Activated CD8-positive, alpha-beta memory T cell treated with anti-CD3 and anti-CD28 coated beads, Interleukin-2, amount 50 U/mL, for 1 hour (primary cell): ENCODE results near the gene THADA.

Experiments used
- DNase-seq: peaks from one replicate; pipeline ENCODE4 v3.0.0-alpha.2; 2020; ENCODE audit errors: extremely low read depth

Gene THADA

DNA sequence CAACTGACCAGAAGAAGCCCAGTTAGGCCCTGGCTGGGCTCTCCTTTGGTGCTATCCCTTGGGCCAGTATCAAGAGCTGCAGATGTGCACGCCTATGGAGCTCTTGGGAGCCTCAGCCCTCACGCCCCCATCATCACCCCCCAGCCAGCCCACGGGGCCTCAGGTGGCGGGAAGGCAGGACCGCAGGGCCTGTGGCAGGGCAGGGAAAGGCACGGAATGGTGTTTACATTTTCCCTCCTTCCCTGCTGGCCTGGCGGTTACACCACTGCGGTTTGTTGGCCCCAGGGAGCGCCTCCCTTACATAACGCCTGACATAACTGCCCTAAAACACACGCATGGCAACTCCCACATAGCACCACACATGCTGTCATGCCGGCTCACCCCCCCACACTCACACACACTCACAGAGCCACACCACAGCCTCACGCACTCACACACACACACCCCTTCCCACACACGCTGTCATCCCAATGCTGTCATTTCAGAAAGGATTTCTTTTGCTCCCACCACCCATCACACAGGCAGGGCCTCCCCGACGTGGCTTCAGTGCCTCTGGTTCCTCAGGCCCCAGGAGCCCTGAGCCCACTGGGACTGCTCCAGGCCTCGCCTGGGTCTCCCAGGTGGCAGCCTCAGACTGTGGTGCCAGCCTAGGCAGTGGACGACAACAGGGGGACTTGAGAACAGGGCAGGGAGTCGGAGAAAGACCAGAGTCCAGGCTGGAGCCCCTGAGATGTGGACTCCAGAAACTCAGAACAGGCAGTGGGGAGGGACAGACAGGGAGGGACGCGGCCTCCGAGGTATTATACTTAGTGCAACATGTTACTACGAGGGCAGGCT, 385.2 kb downstream of the THADA start:
- DNase-seq = no peak

- DNase-seq = no peak
These were observed 385.7 kb downstream of the THADA start for GRCh38 chr2:43210125-43210466.

GRCh38 chr2:43209204-43209717, 386.6 kb downstream of the THADA start:
- no peak for DNase-seq

- DNase-seq = no peak
These were observed 388.1 kb downstream of the THADA start for GRCh38 chr2:43207553-43208300.

DNA sequence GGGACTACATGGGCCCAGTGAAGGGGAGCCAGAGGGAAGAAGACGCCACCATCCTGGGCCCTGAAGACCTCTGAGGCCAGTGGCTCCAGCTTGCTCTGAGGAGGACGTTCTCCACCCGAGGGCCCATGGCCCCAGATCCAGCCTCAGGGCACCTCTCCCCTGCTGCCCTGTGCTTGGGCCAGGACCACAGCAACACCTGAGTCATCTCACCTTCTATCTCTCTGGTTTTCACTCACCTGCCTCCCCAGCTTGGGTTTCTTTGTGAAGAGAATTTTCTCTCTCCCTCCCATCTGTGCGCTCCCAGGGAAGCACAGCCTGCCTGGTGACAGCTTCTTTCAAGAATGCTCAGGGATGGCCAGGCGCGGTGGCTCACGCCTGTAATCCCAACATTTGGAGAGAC, 389.2 kb downstream of the THADA start:
- DNase-seq = no peak

DNA sequence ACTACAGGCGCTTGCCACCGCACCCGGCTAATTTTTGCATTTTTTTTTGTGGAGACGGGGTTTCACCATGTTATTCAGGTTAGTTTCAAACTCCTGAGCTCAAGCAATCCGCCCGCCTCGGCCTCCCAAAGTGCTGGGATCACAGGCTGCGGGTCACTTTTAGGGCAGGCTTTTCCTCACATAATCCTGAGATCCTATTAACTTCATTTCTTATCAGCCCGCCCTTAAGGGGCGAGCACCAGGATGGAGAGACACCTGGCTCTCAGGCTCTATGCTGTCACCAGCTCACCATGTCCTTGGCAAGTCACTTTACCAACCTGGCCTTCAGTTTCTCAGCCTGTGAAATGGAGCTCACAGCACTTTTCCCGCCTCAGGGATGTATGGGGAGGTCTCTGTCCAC, 392.5 kb downstream of the THADA start:
- no peak for DNase-seq

GRCh38 chr2:43202289-43202688, 393.5 kb downstream of the THADA start:
- no peak for DNase-seq

- DNase-seq = no peak
These were observed 394.3 kb downstream of the THADA start for GRCh38 chr2:43201497-43201896.

- no peak for DNase-seq
These were observed 394.8 kb downstream of the THADA start for GRCh38 chr2:43201016-43201415.

DNA sequence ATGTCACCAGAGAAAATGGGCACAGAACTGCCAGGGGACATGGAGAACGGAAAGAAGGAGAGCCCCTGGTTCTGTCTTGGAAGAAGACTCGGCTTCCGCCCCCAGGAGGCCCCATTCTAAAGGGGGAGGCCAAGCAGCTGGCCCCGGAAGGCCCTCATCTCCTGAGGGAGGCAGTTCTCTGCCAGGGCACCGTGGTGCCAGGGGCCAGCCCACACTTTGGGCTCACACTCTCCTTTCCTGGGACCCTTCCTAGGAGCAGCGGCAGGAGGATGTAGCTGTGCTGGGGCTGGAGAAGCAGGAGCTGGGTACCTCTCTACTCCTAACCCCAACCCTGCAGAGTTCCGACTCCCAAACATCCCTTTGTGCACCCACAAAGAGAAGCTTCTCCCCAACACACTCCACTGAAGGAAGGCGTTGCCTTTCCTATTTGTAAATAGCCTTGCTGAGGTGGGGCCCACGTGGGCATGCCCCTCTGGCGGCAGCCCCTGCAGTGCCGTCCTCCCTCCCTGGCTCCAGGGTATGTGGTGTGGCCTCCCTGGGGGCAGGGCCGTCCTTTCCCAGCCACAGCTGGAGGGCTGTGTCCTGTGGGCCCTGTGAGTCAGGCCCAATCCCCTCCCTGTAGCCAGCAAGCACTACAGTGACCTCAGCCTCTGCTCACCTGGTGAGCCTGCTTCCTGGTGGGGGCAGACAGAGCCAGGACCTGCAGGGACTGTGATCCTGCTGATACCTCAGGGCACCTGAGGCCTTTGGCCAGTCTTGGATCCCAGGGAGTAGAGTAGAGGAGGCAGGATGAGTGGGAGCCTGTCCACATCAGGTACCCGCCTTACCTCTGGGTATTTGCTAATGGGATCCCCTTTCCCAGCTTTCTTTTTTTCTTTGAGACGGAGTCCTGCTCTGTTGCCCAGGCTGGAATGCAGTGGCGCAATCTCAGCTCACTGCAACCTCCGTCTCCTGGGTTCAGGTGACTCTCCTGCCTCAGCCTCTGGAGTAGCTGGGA, 396.0 kb downstream of the THADA start:
- DNase-seq = no peak

- DNase-seq = no peak
These were observed 397.6 kb downstream of the THADA start for GRCh38 chr2:43198263-43198662.

DNA sequence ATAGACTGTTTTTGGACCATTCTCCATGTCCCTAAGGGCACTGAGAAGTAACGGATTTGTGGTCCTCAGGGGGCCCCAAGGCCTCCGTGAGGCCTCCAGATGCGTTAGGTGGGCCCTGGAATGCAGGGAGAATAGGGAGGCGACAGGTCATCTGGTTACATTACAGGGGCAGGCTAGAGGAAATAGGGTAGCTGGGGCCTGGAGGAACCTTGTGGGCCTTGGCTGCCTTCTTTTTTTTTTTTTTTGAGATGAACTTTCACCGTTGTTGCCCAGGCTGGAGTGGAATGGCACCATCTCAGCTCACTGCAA, 398.3 kb downstream of the THADA start:
- DNase-seq = no peak

- no peak for DNase-seq
These were observed 398.9 kb downstream of the THADA start for GRCh38 chr2:43196768-43197587.

GRCh38 chr2:43194121-43194869, 401.5 kb downstream of the THADA start:
- DNase-seq = no peak

DNA sequence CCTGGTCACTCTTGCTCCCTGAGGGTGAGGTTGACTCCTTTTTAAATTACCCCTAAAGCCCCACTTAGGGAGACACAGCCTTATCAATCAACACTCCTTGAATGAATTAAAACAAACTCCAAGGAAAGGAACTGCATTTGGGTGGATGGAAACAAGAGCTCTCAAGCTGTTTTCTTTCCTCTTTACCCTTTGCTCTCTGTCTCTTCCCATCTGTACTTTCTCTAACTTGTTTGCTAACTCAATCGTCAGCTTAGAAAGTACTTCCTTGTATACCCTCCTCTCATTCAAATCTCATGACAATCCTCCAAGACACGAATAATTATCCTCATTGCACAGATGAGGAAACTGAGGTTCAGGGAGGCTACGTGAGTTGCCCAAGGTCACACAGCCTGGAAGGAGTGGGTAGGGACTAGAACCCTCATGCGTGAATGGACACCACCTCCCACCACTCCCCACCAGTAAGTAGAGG, 402.2 kb downstream of the THADA start:
- no peak for DNase-seq

DNA sequence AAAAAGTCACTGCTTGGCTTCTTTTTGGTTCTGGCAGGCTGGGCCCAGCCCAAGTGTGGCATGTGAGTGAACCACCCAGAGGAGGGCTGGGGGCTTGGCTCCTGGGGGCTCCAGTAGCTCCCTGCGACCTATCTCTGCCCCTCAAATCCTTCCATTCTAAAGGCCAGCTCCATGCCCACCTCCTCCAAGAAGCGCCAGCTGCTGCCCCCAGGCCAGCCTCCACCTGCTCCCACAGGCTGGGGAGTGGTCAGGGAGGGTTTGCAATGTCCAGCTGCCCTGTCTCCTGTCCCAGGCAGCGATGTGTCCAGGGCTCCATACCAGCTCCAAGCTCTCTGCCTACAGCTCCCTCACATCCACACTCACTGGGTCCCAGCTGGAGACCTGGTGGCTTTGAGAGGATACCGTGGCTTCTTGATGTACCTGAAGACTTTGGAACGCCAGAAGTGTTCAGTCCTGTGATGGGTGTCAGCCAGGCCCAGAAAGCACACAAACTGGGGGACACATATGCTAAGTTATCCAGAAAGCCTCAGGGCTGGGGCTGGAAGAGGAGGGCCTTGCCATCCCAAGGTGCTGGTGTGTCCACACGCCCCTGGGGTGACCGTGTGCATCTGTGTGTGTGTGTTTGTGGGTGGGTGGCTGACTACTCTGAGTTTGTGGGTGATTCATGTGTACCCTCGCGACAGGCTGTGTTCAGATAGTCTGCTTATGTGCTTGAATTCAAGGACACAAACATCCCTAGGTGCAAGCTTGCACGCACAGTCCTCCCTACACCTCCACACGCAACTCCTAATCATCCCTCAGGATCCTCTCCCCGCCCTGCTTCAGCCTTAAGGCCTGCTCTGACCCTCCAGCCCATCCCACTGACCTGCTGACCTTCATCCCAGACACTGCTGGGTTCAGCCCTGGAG, 402.8 kb downstream of the THADA start:
- no peak for DNase-seq

GRCh38 chr2:43191947-43192516, 403.8 kb downstream of the THADA start:
- DNase-seq = no peak

DNA sequence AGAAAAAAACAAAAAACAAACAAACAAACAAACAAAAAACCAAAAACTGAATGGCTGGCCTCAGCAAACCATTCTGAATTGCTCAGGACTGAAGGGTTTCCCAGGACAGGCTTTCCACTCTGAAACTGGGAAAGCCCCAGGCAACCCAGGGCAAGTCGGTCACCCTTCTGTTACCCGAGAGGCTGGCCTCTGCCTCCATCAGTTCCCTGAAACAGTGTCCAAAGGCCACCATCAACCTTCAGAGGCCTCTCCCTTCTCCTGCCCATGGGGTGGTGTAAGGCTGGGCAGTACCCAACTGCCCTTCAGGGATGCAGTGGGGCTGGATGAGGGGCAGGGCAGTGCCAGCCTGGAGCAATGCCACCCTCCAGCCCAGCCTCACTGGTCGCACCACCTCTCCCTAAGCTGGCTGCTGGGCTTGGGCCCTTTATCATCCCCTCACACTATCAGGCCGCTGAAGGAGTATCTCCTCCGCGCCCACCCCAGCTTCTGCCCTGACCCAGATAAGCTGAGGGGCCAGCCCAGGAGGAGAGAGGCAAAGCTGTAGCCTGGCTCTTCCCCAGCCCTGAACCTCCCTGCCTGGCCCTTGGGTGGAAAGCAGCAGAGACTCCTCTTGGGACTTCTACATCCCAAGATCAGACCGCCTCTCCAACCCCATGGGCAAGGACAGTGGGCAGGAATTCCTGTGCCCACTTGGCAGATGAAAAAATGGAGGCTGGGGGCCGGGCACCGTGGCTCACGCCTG, 405.4 kb downstream of the THADA start:
- DNase-seq = no peak
